ENCODE data around the gene ADAMTS15.

Gene ADAMTS15, protein sequence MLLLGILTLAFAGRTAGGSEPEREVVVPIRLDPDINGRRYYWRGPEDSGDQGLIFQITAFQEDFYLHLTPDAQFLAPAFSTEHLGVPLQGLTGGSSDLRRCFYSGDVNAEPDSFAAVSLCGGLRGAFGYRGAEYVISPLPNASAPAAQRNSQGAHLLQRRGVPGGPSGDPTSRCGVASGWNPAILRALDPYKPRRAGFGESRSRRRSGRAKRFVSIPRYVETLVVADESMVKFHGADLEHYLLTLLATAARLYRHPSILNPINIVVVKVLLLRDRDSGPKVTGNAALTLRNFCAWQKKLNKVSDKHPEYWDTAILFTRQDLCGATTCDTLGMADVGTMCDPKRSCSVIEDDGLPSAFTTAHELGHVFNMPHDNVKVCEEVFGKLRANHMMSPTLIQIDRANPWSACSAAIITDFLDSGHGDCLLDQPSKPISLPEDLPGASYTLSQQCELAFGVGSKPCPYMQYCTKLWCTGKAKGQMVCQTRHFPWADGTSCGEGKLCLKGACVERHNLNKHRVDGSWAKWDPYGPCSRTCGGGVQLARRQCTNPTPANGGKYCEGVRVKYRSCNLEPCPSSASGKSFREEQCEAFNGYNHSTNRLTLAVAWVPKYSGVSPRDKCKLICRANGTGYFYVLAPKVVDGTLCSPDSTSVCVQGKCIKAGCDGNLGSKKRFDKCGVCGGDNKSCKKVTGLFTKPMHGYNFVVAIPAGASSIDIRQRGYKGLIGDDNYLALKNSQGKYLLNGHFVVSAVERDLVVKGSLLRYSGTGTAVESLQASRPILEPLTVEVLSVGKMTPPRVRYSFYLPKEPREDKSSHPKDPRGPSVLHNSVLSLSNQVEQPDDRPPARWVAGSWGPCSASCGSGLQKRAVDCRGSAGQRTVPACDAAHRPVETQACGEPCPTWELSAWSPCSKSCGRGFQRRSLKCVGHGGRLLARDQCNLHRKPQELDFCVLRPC

DNA sequence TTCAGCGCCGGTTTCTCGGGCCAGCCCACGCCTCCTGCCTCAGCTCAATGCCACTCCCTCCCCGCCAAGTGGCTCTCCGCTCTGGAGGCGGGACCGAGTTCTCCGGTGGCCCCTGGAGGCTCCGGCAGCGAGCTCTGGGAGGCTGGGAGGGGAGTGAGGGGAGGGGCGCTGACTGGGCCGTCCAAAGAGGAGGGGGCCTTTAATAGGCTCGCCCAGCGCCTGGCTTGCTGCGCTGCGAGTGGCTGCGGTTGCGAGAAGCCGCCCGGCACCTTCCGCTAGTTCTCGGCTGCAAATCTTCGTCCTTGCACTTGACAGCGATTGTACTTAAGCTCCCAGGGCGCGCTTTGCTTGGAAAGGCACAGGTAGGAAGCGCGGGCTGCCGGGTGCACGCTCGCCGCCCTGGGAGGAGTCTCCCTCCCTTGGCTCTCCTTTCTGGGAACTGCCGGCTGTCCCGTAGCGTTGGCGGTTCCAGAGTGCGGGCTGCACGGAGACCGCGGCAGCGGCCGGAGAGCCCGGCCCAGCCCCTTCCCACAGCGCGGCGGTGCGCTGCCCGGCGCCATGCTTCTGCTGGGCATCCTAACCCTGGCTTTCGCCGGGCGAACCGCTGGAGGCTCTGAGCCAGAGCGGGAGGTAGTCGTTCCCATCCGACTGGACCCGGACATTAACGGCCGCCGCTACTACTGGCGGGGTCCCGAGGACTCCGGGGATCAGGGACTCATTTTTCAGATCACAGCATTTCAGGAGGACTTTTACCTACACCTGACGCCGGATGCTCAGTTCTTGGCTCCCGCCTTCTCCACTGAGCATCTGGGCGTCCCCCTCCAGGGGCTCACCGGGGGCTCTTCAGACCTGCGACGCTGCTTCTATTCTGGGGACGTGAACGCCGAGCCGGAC is at the start of gene ADAMTS15:
Gene ADAMTS15 (plus strand): TSS at position 230 of the 894 bp plus-strand sequence. CDS start 329 bp downstream, at position 559.
- no peak for DNase-seq (ENCODE audit: low spot score)

DNA sequence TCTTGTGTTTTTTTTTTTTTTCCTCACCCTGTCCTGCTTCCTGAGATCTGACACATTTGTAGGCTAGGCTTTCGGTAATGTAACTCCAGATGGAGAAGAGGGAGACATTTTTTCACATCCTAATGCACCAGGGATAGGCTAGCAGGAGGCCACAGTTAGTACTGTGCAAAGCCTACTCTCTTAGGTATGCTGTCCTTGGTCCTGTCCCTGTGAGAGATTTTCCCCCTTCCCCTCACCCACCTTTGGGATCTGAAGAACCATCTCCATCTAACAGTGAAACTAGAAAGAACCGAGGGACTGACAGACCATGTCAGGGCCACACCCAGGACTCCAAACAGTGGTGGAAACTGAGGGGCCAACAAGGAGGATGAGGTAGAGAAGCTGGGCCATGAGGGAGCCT is 49.2 kb upstream of the ADAMTS15 start:
- no peak for DNase-seq (ENCODE audit: low spot score)

DNA sequence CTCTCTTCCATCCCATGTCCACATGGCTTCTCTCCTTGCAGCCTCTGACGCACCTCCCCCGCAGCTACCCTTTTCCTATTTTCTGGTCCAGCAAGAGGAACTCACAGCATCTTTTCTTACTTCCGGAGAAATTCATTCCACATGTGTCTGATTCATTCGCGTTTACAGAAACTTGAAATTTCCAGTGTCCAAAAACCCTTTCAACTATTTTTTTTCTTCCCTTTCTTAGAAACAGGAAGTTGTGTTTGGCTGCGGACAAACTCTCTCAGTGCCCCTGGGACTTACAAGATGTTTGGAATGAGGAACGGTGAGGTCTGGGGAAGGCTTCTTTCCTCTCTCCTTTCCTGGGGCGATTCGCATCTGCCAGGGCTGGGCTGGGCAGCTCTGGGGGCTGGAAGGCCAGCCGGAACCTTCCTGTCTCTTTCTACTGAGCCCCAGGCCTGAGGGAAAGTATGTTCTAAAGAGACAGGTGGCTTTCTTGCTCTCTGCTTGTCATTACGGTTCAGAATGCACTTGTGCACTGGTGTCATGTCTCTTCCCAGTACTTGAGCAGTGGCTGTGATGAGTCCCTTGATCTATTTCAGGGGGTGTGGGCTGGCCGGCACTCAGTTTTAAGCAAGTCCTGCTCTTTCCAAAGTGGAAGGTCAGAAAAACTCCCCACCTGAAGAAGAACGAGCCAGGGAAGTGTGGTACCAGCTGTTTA is 47.5 kb upstream of the ADAMTS15 start:
- DNase-seq (ENCODE audit: low spot score) = no peak

DNA sequence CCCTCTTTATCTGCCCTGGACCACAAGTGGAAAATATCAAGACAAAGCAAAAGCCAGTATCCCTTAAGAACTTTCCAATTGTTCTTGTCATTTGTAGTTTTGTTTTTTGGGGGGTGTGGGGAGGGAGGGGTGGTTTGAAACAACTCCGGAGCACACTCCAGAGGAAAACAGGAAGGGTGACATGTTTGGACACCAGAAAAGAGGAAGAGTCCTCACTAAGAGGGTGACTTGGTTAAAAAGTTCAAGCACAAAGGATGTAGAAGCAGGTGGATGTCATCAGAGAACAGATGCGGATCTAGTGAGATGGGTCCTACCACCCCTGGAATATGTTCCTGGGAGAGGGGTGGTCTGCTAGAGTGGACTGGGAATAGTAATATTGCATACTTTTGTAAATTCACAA is 45.9 kb upstream of the ADAMTS15 start:
- DNase-seq (ENCODE audit: low spot score) = no peak

DNA sequence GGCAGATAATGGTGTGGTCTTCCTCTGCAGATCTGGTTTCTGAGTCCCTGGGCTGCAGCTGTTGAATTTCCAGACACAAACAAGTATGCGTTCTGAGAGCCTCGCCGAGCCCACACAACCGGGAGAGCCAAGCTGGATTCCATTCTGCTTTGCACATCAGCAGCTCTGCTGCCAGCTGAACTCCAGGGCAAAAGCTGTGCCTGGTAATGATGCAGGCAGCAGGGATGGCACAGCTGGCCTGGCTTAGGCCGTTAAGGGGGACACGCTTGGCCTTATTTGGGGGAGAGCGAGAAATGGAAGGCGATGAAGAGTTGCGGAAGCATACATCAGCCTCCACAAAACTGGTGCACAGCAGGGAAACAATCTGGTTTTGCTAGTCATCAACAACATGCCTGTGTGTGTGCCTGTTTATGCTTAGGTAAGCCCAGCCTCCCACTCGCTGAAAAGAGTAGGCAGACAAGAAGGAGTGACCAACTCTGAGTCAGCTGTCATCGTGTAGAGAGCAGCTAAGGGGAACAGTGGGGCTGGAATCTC is 45.1 kb upstream of the ADAMTS15 start:
- DNase-seq (ENCODE audit: low spot score) = no peak

DNA sequence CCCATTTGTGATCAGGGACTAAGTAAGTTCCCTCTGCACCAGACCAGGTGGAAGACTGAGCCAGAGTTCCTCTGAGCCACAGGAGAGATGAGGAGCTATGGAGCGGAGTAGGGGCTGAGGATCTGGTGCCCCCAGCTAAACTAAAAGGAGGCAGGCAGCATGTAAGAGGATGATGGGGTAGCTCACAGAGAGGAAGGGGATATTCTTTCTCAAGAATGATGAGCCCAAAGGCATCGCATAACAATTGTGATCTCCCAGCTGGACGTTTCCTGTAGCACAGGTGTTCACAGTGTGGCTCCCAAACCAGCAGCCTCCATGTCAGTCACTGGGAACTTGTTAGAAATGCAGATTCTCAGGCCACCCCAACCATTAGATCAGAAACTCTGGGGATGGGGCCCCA is 44.5 kb upstream of the ADAMTS15 start:
- no peak for DNase-seq (ENCODE audit: low spot score)

DNA sequence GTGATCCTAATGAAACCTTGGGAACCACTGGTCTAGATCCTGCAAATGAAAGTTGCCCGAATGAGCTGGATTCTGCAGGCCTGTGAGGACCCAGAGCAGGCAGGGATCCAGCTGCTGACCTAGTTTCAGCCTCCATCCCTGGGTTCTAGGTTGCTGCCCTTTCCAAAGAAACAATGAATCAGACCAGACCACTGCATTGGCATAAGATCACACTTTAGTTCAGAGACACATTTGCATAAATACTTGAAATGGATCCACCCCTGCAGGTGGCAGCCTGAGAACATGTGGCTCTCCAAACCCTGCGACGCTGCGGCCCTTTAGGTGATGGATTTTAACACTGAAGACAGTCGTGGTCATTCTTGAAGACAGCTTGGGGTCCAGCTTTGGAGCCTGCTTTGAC is 43.7 kb upstream of the ADAMTS15 start:
- DNase-seq (ENCODE audit: low spot score) = no peak

DNA sequence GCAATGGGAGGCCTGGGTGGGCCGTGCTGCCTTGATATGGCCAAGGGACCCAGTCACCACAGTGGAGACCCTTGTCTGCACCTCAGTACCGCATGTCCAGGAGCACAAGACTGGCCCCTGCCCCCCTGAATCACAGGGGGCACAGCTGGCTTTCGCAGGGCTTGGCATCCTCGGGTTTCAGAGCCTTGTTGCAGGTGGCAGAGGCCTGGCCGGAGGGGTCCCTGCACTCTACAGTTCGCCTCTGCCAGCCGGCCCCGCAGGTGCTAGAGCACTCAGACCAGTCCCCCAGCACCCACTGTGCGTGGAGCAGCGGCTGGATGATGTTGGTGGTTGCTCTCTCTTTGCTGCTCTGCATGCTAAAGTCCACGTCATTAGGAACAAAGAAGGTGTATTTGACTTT is 43.0 kb upstream of the ADAMTS15 start:
- no peak for DNase-seq (ENCODE audit: low spot score)

DNA sequence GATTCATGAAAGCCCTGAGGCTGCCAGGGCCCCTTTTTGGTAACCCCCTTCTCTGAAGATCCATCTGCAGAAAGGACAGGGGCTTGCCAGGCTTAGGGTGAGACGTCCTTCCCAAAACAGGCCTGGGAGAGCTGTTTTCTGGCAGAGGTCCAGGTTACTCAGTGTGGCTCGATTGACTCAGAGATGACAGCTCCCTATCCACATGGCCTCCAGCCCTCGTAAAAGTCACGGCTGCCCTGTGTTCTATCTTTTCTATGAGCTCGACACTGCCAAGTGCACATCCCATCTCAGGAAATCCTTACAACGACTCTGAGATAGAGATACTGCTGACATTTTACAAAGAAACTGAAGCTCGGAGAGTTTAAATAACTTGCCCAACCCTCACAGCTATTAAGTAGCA is 40.5 kb upstream of the ADAMTS15 start:
- DNase-seq (ENCODE audit: low spot score) = no peak

DNA sequence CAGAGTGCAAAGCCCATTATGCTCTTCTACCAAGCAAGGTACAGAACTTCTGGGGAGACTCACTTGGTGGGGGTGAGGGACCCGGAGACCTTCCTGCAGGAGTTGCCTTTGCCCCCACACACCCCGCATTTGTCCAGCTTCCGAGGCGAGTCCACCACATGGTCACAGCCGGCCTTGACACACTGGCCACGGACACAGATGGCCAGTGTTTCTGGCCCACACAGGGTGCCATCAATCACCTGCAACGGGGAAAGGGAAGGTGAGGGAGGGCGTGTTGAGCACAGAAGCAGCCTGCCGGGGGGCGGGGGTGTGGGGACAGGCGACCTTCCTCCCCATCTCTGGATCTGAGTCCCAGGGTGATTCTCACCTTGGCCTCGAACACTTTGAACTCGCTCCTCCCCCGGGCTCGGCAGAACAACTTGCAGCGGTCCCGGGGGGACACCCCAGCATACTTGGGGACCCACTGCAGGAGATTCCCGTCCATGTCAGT is 40.0 kb upstream of the ADAMTS15 start:
- no peak for DNase-seq (ENCODE audit: low spot score)

DNA sequence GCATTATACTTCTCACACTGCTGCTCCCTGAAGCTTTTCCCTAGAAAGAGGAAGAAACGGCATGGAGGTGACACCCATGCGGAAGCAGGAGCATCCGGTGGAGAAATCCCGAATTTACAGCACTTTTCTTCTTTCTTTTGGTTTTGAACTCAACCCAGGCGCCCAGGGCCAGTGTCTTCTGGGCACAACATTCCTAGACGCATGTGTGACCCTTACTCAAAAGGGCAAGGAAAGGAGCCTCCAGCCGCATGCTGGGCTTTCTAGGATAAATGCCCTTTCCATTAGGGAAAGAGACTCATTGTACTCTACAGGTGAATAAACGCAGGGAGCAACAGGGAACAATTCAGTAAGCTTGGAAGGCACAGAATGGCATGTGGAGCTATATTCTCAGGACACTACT is 39.5 kb upstream of the ADAMTS15 start:
- DNase-seq (ENCODE audit: low spot score) = no peak

DNA sequence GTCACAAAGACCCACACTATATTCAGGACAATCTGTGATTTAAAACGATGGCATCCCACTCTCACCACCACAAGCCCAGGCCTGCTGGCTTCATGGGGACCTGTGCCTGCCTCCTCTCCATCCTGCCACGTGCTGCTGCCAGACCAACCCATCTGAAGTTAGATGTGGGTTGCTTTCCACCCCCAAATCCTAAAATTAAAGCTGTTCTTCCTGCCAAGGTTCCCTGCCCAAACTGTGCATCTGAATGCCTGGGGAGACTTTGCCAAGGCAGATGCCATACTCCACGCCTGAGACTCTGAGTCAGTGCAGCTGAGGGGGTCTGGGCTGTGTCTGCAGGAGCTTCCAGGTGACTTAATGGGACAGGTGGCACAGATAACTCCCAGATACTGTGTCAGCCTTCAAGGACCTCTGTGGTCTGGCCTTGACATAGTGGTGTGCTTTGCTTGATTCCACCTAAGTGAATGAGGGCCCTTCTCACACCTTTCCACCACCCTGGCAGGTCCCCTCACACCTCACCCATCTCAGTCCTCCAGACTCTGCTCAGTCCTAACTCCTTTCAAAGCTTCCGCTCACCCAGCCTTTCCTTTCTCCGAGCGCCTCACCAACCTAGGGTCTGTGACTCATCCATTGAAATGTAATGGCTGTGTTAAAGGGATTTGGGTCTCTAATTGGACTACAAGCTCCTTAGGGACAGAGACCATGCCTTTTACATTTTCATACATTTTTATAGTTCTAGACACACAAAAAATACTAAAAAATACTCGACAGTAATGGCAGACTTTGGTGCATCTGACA is 38.7 kb upstream of the ADAMTS15 start:
- DNase-seq (ENCODE audit: low spot score) = no peak

DNA sequence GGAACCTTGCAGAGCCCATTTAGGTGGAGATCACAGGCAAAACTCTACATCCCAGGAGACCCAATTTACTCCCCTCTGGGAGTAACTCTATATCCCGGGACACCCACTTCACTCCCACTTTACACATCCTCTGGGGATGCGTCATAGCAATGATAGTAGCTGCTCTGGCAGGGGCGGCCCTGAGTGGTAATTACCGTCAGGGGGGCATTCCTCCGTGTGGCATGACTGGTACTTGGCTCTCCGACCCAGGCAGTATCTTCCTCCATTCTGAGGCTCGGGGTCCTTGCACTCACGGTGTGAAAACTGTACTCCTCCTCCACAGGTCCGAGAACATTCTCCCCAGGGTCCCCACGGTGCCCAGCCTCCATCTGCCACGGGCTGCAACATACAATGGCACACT is 37.2 kb upstream of the ADAMTS15 start:
- DNase-seq (ENCODE audit: low spot score) = no peak

DNA sequence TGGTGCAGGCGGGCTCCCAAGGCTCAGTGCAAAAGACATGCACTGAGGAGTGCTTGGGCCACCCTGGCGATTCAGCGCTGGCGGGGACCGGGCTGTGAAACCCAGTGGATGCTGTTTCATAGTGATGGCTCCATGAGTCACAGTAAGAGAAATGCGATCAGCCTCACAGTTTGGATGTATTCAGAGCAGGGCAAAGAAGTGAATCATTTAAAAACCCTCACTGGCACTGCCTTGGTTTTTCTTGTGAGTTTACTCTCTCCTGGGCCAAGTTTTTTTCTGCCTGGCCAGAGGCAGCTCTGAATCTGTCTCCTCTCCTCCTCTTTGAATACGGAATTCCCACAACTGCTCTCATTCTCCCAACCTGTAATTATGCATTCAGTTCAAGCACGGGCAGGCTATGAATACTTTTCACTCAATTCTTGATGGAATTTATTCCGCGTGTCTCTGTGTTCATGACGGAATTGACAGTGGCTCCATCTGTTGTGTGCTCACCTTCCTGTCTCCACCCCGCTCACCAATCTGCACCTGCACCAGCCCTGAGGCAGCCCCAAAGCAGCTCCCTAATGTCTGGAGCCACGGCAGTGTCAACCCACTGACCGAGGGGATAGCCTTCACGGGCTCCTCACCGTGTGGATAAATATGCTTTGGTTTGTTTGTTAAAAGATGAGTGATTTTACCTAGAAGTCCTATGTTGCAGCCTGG is 34.9 kb upstream of the ADAMTS15 start:
- DNase-seq (ENCODE audit: low spot score) = no peak

DNA sequence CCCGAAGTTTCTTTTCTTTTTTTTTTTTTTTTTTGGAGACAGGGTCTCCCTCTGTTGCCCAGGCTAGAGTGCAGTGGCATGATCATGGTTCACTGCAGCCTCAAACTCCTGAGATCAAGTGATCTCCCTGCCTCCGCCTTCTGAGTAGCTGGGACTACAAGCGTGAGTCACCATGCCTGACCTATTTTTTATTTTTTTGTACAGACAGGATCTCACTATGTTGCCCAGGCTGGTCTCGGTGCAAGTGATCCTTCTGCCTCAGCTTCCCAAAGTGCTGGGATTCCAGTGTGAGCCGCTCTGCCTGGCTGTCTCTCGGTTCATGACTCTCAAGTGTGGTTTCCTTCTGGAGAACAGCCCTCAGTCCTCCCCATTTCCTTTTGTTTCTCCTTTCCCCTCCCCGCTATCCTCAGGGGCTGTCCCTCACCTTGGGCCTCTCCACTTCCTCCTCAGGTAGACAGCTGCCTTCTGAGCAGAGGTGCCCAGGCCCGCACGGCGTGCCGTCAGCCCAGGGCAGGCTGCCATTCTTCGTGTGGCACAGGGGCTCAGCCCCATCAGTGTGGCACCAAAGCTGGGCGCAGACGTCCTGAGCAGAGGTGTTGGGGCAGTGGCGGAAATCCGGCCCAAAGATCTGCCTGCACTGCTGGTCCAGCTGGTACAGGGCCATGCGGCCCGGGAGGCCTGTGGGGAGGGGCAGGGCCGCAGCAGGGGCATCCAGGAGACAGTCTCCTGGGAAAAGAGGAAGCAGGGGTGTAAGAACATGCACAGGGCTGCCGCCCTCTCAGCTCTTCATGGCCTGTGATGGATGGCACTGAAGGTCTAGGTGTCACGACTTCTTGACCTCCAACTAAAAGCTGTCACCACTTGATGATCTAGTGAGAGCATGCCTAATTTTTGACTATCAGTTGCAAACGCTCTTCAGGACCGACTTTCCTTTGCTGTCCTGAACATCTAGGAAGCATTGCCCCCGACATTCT is 34.1 kb upstream of the ADAMTS15 start:
- no peak for DNase-seq (ENCODE audit: low spot score)

DNA sequence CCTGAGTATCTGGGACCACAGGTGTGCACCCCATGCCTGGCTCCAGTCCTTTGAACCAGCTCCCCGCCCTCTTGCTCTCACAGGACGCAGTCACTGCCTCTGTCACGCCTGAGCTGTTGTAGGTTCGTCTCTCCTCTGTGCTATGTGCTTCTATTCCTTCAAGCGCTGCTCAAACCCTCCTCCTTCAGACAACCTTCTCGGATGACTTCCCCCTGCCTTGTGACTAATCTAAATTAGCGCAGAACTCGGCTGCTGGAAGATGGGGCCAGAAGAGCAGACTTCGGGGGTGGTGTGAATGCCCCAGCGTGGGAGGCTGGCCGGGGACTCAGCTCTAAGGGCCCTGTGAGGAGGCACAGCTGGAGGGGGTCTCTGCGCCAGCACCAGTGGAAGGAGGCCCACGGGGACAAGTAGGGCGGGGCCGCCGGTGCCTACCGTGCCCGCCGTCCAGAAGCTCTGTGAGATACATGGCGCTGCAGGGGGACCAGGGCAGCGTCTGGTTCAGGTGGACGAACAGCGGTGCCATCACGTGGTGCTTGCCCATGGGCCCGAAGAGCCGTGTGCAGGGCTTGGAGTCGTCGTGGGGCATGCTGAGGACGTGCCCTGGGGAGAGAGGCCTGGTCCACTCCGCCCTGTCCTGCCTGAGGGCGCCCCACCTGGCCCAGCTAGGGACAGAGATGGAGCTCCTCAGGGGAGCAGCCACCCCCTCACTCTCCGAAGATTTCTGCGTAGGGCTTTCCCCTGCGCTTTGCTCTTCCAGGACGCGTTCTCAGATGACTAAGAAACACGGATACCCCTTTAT is 32.5 kb upstream of the ADAMTS15 start:
- no peak for DNase-seq (ENCODE audit: low spot score)

DNA sequence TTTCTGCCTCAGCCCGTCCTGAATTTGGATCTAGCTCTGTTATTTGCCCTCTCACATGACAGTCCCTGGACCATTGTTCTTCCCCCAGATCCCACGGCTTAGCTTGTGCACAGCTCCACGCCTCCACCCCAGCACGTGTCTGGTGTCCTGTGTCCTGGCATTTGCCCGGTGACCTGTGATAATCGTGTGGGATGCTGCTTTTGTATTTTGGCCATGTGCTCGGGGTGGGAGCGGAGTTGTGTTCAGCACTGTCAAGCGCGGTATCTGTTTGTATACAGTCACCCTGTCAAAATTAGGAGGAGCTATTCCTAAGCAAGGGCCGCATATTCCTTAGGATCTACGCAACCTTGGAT is 31.9 kb upstream of the ADAMTS15 start:
- no peak for DNase-seq (ENCODE audit: low spot score)

DNA sequence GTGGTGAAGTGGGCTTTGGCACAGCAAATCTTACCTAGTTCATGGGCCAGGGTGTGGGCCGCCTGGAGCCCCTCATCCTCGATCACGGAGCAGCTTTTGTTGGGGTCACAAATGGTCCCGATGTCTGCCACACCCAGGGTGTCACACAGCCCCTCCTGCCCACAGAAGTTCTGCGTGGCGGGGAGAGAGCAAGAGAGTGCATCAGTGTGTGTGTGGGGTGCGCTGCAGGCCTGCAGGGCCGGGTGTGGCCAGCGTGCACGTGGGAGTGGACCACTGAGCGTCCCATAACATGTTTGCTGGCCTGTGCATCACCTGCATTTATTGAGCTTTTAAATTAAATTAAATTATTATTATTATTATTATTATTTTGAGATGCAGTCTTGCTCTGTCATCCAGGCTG is 31.5 kb upstream of the ADAMTS15 start:
- no peak for DNase-seq (ENCODE audit: low spot score)

Measured in hematopoietic multipotent progenitor cell treated with erythropoietin and hydrocortisone succinate and interleukin-3 and kit ligand, for 15 days (in vitro differentiated cells).